ENCODE measurements around the gene SLC38A3. TPM values are rescaled to one million over a fixed set of nuclear protein-coding genes. Genes with fewer than 3 reads are reported as not detected.

The SLC38A3 gene
- total RNA-seq, 4 donors from 2014 or later, result 0.11 to 0.39 TPM; not detected in 2

DNA sequence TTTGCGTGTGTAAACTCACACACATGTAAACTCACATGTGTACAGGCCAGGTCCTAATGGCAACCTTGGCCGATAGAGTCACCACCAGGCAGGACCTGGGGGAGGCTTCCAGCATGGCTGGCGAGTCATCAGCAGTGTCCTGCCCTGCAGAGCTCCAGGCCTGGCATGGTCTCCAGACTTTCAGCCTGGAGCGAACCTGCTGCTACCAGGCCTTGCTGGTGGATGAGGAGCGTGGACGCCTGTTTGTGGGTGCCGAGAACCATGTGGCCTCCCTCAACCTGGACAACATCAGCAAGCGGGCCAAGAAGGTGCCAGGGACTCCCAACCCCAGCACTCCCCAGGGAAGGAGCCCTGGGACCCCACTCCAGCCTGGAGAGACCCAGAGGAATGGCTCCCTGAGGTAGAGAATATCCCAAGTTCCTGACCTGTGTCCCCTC is 64.9 kb downstream of the SLC38A3 start:
- H3K27ac ChIP-seq (replicated peaks in 1 of 4), result peak overlapping the region; percentile 93 to 100 (median 96)
- intact Hi-C loops (cut with DNase I), result loop anchor here (5.0 kb wide), 2 partner anchors 78 to 148 kb away; partner anchors contain the start of gene GNAT1

DNA sequence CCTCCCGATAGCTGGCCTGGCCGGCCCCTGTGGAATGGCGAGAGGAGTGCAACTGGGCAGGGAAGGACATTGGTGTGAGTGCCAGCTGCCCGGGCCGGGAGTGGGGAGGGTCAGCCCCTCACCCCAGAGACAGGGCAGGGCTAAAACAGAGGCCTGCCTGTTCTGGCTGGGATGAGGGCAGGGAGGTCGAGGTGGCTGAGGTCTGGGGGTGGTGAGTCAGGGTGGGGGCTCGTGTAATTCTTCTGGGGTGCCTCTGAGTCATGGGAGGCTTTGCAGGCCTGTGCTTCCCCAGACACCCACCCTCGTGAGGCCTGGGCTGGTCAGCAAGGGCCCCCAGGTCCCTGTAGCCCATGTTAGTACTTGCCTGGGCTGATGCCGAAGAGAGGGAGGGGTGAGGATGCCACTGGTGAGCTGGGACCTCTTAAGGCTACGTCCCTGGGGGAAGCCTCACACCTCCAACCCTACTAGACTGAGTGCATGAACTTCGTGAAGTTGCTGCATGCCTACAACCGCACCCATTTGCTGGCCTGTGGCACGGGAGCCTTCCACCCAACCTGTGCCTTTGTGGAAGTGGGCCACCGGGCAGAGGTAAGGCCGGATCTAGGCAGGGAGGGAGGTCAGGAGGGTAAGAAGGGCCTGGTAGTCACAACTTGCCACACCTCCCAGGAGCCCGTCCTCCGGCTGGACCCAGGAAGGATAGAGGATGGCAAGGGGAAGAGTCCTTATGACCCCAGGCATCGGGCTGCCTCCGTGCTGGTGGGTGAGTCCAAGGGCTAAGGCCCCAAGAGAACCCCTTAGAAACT is 65.6 kb downstream of the SLC38A3 start:
- peaks cover 0 to 10% (median under 1%) of the 10 kb centered on the region in 4 donors for H3K36me3 ChIP-seq
- peak overlapping the region; percentile 35 to 74 (median 63) for H3K4me3 ChIP-seq
- H3K27me3 ChIP-seq, result peaks cover 0 to 25% (median 5%) of the 10 kb centered on the region in 4 donors
- TF ChIP-seq POLR2AphosphoS5 (IDR thresholded peaks at IDR 0.05), result peak in 1 of 2 donors; percentile 24
- TF ChIP-seq, protein P1, sequence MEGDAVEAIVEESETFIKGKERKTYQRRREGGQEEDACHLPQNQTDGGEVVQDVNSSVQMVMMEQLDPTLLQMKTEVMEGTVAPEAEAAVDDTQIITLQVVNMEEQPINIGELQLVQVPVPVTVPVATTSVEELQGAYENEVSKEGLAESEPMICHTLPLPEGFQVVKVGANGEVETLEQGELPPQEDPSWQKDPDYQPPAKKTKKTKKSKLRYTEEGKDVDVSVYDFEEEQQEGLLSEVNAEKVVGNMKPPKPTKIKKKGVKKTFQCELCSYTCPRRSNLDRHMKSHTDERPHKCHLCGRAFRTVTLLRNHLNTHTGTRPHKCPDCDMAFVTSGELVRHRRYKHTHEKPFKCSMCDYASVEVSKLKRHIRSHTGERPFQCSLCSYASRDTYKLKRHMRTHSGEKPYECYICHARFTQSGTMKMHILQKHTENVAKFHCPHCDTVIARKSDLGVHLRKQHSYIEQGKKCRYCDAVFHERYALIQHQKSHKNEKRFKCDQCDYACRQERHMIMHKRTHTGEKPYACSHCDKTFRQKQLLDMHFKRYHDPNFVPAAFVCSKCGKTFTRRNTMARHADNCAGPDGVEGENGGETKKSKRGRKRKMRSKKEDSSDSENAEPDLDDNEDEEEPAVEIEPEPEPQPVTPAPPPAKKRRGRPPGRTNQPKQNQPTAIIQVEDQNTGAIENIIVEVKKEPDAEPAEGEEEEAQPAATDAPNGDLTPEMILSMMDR (IDR thresholded peaks at IDR 0.05), result no peak
- no peaks in the 10 kb centered on the region for H3K9me3 ChIP-seq
- intact Hi-C loops (cut with DNase I), result loop anchor here (5.0 kb wide), 2 partner anchors 78 to 148 kb away; partner anchors contain the start of gene GNAT1
- H3K27ac ChIP-seq (replicated peaks in 1 of 4), result peak overlapping the region; percentile 23 to 100 (median 94)
- 87% methylated on average over 15 of the region's 19 CpGs for WGBS
- H3K4me1 ChIP-seq, result peaks cover 55 to 93% (median 77%) of the 10 kb centered on the region in 4 donors
- DNase-seq (ENCODE audit: extremely low spot score), result no peak

More for the DNA sequence above, 64.9 kb downstream of the SLC38A3 start:
- H3K27me3 ChIP-seq, result peaks cover 0 to 19% (median 5%) of the 10 kb centered on the region in 4 donors
- H3K9me3 ChIP-seq, result no peaks in the 10 kb centered on the region
- no peak for TF ChIP-seq POLR2A (IDR thresholded peaks at IDR 0.05; ENCODE audit: low read depth)
- TF ChIP-seq POLR2AphosphoS5 (IDR thresholded peaks at IDR 0.05), result no peak
- no peak for TF ChIP-seq EP300 (IDR thresholded peaks at IDR 0.05)
- TF ChIP-seq, protein P1 (IDR thresholded peaks at IDR 0.05), result no peak
- H3K36me3 ChIP-seq, result peaks cover 0 to 4% (median 0%) of the 10 kb centered on the region in 4 donors
- no peak for DNase-seq (ENCODE audit: extremely low spot score)
- peaks cover 61 to 93% (median 78%) of the 10 kb centered on the region in 4 donors for H3K4me1 ChIP-seq
- WGBS, result 68% methylated on average over 2 of the region's 8 CpGs
- H3K4me3 ChIP-seq, result peak overlapping the region; percentile 35 to 74 (median 63)

Small RNAs within 50 kb of the gene (small RNA-seq; reads per million reads assigned to genes)
- gene MIR566 (0 reads per million in 3 donors), gene MIR5787 (0 reads per million in 3 donors)

Other genes with a start within 250 kb of the SLC38A3 start
- 100 to 1,000 TPM in 2 of 4 donors, 10 to 100 TPM in 2; 78.0 to 161 (median 95.8) TPM for gene RBM5, start 116.4 kb upstream of the SLC38A3 start, total RNA-seq
- 10 to 100 TPM; 11.9 to 46.5 (median 23.3) TPM for gene SEMA3F, start 49.9 kb upstream of the SLC38A3 start, total RNA-seq
- not detected for gene GNAT1, start 13.7 kb upstream of the SLC38A3 start, total RNA-seq
- gene GNAI2, start 30.9 kb downstream of the SLC38A3 start, total RNA-seq, result 100 to 1,000 TPM; 149 to 297 (median 239) TPM
- 10 to 100 TPM; 37.4 to 66.6 (median 46.4) TPM for gene SEMA3B, start 63.9 kb downstream of the SLC38A3 start, total RNA-seq
- not detected for gene LSMEM2, start 73.8 kb downstream of the SLC38A3 start, total RNA-seq
- gene IFRD2, start 87.2 kb downstream of the SLC38A3 start, total RNA-seq, result 100 to 1,000 TPM in 1 of 4 donors, 10 to 100 TPM in 3; 49.4 to 106 (median 85.8) TPM
- gene HYAL3, start 94.1 kb downstream of the SLC38A3 start, total RNA-seq, result 1 to 10 TPM; 2.1 to 6.7 (median 3.4) TPM
- 1 to 10 TPM; 6.8 to 9.5 (median 8.0) TPM for gene NAA80, start 94.1 kb downstream of the SLC38A3 start, total RNA-seq
- 10 to 100 TPM in 1 of 4 donors, 1 to 10 TPM in 3; 8.3 to 15.6 (median 9.0) TPM for gene HYAL1, start 98.3 kb downstream of the SLC38A3 start, total RNA-seq
- gene HYAL2, start 117.5 kb downstream of the SLC38A3 start, total RNA-seq, result 100 to 1,000 TPM in 2 of 4 donors, 10 to 100 TPM in 2; 37.4 to 114 (median 97.2) TPM
- gene TUSC2, start 123.0 kb downstream of the SLC38A3 start, total RNA-seq, result 10 to 100 TPM; 18.7 to 40.6 (median 37.5) TPM
- gene RASSF1, start 135.6 kb downstream of the SLC38A3 start, total RNA-seq, result 10 to 100 TPM; 28.7 to 44.2 (median 33.2) TPM
- under 1 TPM in 3 of 4 donors, not detected in 1; 0.50 to 0.57 (median 0.52) TPM for gene ZMYND10, start 140.5 kb downstream of the SLC38A3 start, total RNA-seq
- gene NPRL2, start 145.5 kb downstream of the SLC38A3 start, total RNA-seq, result 10 to 100 TPM; 10.4 to 16.7 (median 14.2) TPM
- gene CYB561D2, start 145.6 kb downstream of the SLC38A3 start, total RNA-seq, result 10 to 100 TPM in 1 of 4 donors, 1 to 10 TPM in 3; 5.4 to 12.4 (median 8.1) TPM
- gene TMEM115, start 154.2 kb downstream of the SLC38A3 start, total RNA-seq, result 10 to 100 TPM; 37.0 to 85.6 (median 66.3) TPM